HepG2 (cell line): ENCODE measurements around the gene CCT6A. TPM values are rescaled to one million over a fixed set of nuclear protein-coding genes. Genes with fewer than 3 reads are reported as not detected.
A peak's percentile ranks its signal among the peaks of the same experiment; 100 is the strongest.

Experiments
- EEA1 ChIP-seq: sonication (generic); formaldehyde crosslinking; IDR thresholded peaks from 2 replicates; pipeline ENCODE4 v1.5.1; 2020; ENCODE audit warnings: mild to moderate bottlenecking, missing genetic modification reagents, borderline replicate concordance
- GTF2F1 ChIP-seq: fragments of 150-350 bp; IDR thresholded peaks from 2 replicates; pipeline ENCODE4 v1.6.1; 2014; ENCODE audit warnings: low read length
- KDM5B ChIP-seq: sonication (generic); formaldehyde crosslinking; IDR thresholded peaks from 2 replicates; pipeline ENCODE4 v1.4.0; 2020; ENCODE audit warnings: missing genetic modification reagents, mild to moderate bottlenecking, borderline replicate concordance
- NFRKB ChIP-seq: fragments of 450-650 bp; IDR thresholded peaks from 2 replicates; pipeline ENCODE4 v1.6.1; 2017
- PAF1 ChIP-seq: IDR thresholded peaks from 2 replicates; pipeline ENCODE4 v1.6.1; 2016; ENCODE audit warnings: missing genetic modification reagents, missing compliant biosample characterization
- RORA ChIP-seq: sonication (generic); formaldehyde crosslinking; IDR thresholded peaks from 2 replicates; pipeline ENCODE4 v1.5.0; 2020; ENCODE audit warnings: mild to moderate bottlenecking, missing genetic modification reagents, moderate library complexity
- THYN1 ChIP-seq: sonication (generic); formaldehyde crosslinking; IDR thresholded peaks from 2 replicates; pipeline ENCODE4 v1.8.1; 2023; ENCODE audit warnings: low read depth, mild to moderate bottlenecking, moderate library complexity, missing genetic modification reagents, borderline replicate concordance
- ZFP37 ChIP-seq: sonication (generic); formaldehyde crosslinking; IDR thresholded peaks from 2 replicates; pipeline ENCODE4 v1.4.0; 2020; ENCODE audit warnings: missing genetic modification reagents, borderline replicate concordance
- ZNF124 ChIP-seq: sonication (generic); formaldehyde crosslinking; IDR thresholded peaks from 2 replicates; pipeline ENCODE4 v1.4.0; 2020; ENCODE audit warnings: missing genetic modification reagents
- ZNF558 ChIP-seq: sonication (generic); formaldehyde crosslinking; IDR thresholded peaks from 2 replicates; pipeline ENCODE4 v1.9.0; 2022; ENCODE audit warnings: mild to moderate bottlenecking, missing genetic modification reagents, borderline replicate concordance
- ZNF577 ChIP-seq: sonication (generic); formaldehyde crosslinking; IDR thresholded peaks from 2 replicates; pipeline ENCODE4 v1.4.0; 2020; ENCODE audit warnings: mild to moderate bottlenecking, low read depth, missing genetic modification reagents, borderline replicate concordance
- ZNF713 ChIP-seq: sonication (generic); formaldehyde crosslinking; IDR thresholded peaks from 2 replicates; pipeline ENCODE4 v1.4.0; 2020; ENCODE audit warnings: mild to moderate bottlenecking, missing genetic modification reagents
- ZSCAN30 ChIP-seq: sonication (generic); formaldehyde crosslinking; IDR thresholded peaks from 2 replicates; pipeline ENCODE4 v1.5.0; 2020; ENCODE audit warnings: mild to moderate bottlenecking, missing genetic modification reagents
- polyA plus RNA-seq, 8 experiments: library from polyadenylated mRNA; depleted of rRNA in 3 of 8; stranded (reverse) in 7 of 8; unstranded in 1 of 8; fragments of >200 nt; fragmentation: Illumina TruSeq in 4 of 8; extraction: Trizol in 4 of 8; gene quantifications; 2 replicates each; pipeline versions ENCODE4 v1.2.1 to v1.2.3, GENCODE V29; 2011 to 2016; ENCODE audit warnings: low read depth in 4 of 8, missing spikeins in 1 of 8, mixed read lengths in 1 of 8; ENCODE audit not compliant: insufficient read depth in 1 of 8
- total RNA-seq, 5 experiments: library from RNA; depleted of rRNA; stranded (reverse); fragments of >200 nt; fragmentation: Illumina TruSeq; extraction: Trizol; gene quantifications; 2 replicates each; pipeline ENCODE4 v1.2.3, GENCODE V29; 2016; ENCODE audit warnings: low read depth in 1 of 5
- TF ChIP-seq, protein P1 (sequence below): IDR thresholded peaks from 2 replicates; pipeline ENCODE4 v1.6.1; 2016; ENCODE audit warnings: low read depth, missing genetic modification reagents, missing compliant biosample characterization
- TF ChIP-seq, protein P2 (sequence below): sonication (generic); formaldehyde crosslinking; IDR thresholded peaks from 2 replicates; pipeline ENCODE4 v1.4.0; 2020; ENCODE audit warnings: missing genetic modification reagents
- TF ChIP-seq, protein P3 (sequence below): IDR thresholded peaks from 2 replicates; pipeline ENCODE4 v1.4.0; 2020; ENCODE audit warnings: mild to moderate bottlenecking, missing genetic modification reagents
- TF ChIP-seq, protein P4 (sequence below): sonication (generic); formaldehyde crosslinking; IDR thresholded peaks from 2 replicates; pipeline ENCODE4 v1.4.0; 2020; ENCODE audit warnings: mild to moderate bottlenecking, missing genetic modification reagents, borderline replicate concordance

CCT6A gene
- total and polyA plus RNA-seq, 2 of the 13 experiments (the other 11 are each of a cell fraction or from before 2014, with no cell fraction given): 219 to 292 TPM

DNA sequence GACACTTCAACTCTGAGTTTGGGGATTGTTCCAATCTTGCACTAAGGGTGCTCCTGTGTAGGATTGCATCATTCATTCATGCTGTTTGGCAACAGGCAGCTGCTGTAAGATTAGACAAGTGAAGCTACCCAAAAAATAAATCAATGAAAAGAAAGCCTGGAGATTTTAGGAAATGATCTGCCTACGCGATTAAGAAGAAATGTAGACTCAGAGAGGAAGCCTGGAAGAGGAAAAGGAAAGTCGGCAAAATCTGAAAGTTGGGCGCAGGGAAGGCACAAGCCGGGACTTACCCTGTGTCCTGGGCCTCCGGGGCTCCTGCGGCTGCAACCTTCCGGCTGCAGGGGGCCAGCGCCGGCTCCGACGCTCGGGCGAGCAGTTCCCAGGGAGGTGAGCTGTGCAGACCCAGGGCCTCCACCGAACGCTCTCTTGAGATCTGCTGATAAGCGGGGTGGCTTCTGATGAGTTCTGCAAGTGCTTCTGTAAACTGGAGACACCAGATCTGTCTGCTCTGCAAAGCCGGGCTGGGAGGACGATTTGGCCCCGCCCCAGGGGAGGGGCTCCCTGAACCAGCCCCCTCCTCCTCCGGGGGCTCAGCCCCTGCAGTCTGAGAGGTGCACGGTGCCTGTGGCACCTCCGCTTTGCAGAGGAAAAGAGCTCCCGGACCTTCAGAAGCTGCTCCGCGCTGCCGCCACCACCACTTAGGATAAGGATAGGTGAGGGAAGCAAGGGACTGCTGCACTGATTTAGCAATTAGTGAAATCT lies 17.7 kb upstream of the CCT6A start (continued):
- TF ChIP-seq, protein P1, sequence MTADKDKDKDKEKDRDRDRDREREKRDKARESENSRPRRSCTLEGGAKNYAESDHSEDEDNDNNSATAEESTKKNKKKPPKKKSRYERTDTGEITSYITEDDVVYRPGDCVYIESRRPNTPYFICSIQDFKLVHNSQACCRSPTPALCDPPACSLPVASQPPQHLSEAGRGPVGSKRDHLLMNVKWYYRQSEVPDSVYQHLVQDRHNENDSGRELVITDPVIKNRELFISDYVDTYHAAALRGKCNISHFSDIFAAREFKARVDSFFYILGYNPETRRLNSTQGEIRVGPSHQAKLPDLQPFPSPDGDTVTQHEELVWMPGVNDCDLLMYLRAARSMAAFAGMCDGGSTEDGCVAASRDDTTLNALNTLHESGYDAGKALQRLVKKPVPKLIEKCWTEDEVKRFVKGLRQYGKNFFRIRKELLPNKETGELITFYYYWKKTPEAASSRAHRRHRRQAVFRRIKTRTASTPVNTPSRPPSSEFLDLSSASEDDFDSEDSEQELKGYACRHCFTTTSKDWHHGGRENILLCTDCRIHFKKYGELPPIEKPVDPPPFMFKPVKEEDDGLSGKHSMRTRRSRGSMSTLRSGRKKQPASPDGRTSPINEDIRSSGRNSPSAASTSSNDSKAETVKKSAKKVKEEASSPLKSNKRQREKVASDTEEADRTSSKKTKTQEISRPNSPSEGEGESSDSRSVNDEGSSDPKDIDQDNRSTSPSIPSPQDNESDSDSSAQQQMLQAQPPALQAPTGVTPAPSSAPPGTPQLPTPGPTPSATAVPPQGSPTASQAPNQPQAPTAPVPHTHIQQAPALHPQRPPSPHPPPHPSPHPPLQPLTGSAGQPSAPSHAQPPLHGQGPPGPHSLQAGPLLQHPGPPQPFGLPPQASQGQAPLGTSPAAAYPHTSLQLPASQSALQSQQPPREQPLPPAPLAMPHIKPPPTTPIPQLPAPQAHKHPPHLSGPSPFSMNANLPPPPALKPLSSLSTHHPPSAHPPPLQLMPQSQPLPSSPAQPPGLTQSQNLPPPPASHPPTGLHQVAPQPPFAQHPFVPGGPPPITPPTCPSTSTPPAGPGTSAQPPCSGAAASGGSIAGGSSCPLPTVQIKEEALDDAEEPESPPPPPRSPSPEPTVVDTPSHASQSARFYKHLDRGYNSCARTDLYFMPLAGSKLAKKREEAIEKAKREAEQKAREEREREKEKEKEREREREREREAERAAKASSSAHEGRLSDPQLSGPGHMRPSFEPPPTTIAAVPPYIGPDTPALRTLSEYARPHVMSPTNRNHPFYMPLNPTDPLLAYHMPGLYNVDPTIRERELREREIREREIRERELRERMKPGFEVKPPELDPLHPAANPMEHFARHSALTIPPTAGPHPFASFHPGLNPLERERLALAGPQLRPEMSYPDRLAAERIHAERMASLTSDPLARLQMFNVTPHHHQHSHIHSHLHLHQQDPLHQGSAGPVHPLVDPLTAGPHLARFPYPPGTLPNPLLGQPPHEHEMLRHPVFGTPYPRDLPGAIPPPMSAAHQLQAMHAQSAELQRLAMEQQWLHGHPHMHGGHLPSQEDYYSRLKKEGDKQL: no peak
- TF ChIP-seq EEA1 (CRISPR knock-in tag) (no peak), KDM5B (peak; percentile 75; the same call in 1 of the 2 replicates), ZNF558 (CRISPR knock-in tag) (peak; percentile 65; the same call in 1 of the 2 replicates), ZNF124 (CRISPR knock-in tag) (no peak), ZNF577 (CRISPR knock-in tag) (no peak), ZFP37 (CRISPR knock-in tag) (no peak; the same call in 1 of the 2 replicates), NFRKB (no peak), ZNF713 (CRISPR knock-in tag) (no peak), THYN1 (CRISPR knock-in tag) (no peak), GTF2F1 (no peak), RORA (CRISPR knock-in tag) (no peak), PAF1 (CRISPR knock-in tag) (no peak), ZSCAN30 (CRISPR knock-in tag) (no peak)
- TF ChIP-seq, protein P2, sequence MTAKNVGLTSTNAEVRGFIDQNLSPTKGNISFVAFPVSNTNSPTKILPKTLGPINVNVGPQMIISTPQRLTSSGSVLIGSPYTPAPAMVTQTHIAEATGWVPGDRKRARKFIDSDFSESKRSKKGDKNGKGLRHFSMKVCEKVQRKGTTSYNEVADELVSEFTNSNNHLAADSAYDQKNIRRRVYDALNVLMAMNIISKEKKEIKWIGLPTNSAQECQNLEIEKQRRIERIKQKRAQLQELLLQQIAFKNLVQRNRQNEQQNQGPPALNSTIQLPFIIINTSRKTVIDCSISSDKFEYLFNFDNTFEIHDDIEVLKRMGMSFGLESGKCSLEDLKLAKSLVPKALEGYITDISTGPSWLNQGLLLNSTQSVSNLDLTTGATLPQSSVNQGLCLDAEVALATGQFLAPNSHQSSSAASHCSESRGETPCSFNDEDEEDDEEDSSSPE (CRISPR knock-in tag): no peak
- TF ChIP-seq, protein P3, sequence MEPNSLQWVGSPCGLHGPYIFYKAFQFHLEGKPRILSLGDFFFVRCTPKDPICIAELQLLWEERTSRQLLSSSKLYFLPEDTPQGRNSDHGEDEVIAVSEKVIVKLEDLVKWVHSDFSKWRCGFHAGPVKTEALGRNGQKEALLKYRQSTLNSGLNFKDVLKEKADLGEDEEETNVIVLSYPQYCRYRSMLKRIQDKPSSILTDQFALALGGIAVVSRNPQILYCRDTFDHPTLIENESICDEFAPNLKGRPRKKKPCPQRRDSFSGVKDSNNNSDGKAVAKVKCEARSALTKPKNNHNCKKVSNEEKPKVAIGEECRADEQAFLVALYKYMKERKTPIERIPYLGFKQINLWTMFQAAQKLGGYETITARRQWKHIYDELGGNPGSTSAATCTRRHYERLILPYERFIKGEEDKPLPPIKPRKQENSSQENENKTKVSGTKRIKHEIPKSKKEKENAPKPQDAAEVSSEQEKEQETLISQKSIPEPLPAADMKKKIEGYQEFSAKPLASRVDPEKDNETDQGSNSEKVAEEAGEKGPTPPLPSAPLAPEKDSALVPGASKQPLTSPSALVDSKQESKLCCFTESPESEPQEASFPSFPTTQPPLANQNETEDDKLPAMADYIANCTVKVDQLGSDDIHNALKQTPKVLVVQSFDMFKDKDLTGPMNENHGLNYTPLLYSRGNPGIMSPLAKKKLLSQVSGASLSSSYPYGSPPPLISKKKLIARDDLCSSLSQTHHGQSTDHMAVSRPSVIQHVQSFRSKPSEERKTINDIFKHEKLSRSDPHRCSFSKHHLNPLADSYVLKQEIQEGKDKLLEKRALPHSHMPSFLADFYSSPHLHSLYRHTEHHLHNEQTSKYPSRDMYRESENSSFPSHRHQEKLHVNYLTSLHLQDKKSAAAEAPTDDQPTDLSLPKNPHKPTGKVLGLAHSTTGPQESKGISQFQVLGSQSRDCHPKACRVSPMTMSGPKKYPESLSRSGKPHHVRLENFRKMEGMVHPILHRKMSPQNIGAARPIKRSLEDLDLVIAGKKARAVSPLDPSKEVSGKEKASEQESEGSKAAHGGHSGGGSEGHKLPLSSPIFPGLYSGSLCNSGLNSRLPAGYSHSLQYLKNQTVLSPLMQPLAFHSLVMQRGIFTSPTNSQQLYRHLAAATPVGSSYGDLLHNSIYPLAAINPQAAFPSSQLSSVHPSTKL (CRISPR knock-in tag): no peak; the same call in 1 of the 2 replicates
- TF ChIP-seq, protein P4, sequence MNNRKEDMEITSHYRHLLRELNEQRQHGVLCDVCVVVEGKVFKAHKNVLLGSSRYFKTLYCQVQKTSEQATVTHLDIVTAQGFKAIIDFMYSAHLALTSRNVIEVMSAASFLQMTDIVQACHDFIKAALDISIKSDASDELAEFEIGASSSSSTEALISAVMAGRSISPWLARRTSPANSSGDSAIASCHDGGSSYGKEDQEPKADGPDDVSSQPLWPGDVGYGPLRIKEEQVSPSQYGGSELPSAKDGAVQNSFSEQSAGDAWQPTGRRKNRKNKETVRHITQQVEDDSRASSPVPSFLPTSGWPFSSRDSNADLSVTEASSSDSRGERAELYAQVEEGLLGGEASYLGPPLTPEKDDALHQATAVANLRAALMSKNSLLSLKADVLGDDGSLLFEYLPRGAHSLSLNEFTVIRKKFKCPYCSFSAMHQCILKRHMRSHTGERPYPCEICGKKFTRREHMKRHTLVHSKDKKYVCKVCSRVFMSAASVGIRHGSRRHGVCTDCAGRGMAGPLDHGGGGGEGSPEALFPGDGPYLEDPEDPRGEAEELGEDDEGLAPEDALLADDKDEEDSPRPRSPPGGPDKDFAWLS (CRISPR knock-in tag): no peak
